ENCODE data around the gene CLDN22.

DNA sequence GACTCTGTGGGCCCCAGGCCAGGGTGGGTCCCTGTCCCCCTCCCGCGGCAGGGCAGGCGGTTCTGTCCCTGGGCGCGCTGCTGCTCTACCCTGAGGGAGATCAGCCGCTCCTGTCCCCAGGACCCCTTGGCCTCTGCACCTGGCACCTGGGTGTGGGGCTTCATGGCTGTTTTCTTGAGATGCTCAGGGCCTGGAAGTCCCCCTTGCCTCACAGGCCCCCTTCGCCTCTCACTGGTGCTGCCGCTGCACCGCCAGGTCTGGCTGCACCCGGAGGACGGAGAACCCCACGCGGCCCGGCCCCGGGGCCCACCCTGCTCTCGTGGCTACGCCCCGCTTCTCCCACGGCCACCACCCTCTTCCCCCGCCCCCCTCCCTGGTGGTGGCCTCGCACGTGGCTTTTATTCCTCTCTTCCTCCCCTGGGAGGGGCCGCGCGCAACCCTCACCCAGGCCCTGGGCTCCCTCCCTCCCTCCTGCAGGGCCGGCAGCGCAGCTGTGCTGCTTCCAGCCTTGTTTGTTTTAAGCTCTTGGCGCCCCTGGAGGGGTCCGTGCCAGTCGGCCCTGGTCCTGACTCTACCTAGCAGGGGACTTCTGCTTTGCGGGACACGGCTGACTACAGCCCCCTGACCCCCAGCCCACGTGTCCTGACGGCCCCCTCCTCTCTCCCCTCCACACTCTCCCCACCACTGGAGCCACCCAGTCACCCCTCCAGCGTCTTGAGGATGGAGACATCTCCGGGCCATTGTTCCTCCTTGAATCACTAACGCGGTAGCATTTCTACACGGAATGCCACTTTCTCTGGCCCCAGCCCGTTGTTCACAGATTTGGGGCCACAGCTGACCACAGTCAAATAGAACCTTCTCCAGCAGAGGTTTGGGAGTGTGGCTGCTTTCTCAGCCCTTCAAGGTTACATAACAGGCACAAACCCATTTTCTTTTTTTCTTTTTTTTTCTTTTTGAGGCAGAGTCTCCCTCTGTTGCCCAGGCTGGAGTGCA, 22.8 kb upstream of the CLDN22 start:
- TF ChIP-seq, protein P1, sequence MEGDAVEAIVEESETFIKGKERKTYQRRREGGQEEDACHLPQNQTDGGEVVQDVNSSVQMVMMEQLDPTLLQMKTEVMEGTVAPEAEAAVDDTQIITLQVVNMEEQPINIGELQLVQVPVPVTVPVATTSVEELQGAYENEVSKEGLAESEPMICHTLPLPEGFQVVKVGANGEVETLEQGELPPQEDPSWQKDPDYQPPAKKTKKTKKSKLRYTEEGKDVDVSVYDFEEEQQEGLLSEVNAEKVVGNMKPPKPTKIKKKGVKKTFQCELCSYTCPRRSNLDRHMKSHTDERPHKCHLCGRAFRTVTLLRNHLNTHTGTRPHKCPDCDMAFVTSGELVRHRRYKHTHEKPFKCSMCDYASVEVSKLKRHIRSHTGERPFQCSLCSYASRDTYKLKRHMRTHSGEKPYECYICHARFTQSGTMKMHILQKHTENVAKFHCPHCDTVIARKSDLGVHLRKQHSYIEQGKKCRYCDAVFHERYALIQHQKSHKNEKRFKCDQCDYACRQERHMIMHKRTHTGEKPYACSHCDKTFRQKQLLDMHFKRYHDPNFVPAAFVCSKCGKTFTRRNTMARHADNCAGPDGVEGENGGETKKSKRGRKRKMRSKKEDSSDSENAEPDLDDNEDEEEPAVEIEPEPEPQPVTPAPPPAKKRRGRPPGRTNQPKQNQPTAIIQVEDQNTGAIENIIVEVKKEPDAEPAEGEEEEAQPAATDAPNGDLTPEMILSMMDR (IDR thresholded peaks at IDR 0.05; ENCODE audit: poor library complexity) = no peak
- TF ChIP-seq EZH2phosphoT487 (IDR thresholded peaks at IDR 0.05; ENCODE audit: low read depth, severe bottlenecking, unreplicated experiment) (no peak), EZH2 (IDR thresholded peaks at IDR 0.05; ENCODE audit: borderline replicate concordance) (no peak)

Data from hepatocyte (in vitro differentiated cells).